GDM1 (cell line): ENCODE data around the gene ERC2.

Experiments used
- DNase-seq: peaks from one replicate; lab custom pipeline; 2025; lab: John Stamatoyannopoulos, UW

Gene ERC2

GRCh38 chr3:56188201-56188600 lies 280.1 kb downstream of the ERC2 start:
- DNase-seq = no peak

DNA sequence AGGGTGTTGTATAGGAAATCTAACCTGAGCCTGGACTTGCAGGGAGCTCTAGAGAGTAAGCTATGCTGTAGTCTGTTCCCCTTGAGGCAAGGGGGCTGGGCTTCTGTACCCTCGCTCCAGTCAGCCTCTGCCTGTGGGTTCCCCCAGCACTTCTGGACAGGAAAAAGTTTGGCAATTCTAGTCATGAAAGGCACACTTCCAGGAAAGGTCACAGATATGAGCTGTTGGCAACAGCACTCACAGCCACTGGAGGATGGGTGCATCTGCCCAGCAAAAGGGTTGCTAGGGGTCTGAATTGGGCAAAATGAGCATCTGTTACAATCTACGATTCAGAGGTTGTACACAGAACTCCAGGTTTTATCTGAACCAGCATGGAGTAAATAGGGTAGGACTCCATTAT lies 281.2 kb downstream of the ERC2 start:
- DNase-seq = no peak

GRCh38 chr3:56185827-56186226 lies 282.4 kb downstream of the ERC2 start:
- no peak for DNase-seq

- no peak for DNase-seq
Measured at GRCh38 chr3:56183529-56183928, 284.7 kb downstream of the ERC2 start.

GRCh38 chr3:56180433-56180832 lies 287.8 kb downstream of the ERC2 start:
- no peak for DNase-seq

GRCh38 chr3:56173601-56174000 lies 294.7 kb downstream of the ERC2 start:
- DNase-seq = no peak

- DNase-seq = no peak
Measured at GRCh38 chr3:56164436-56164835, 303.8 kb downstream of the ERC2 start.

DNA sequence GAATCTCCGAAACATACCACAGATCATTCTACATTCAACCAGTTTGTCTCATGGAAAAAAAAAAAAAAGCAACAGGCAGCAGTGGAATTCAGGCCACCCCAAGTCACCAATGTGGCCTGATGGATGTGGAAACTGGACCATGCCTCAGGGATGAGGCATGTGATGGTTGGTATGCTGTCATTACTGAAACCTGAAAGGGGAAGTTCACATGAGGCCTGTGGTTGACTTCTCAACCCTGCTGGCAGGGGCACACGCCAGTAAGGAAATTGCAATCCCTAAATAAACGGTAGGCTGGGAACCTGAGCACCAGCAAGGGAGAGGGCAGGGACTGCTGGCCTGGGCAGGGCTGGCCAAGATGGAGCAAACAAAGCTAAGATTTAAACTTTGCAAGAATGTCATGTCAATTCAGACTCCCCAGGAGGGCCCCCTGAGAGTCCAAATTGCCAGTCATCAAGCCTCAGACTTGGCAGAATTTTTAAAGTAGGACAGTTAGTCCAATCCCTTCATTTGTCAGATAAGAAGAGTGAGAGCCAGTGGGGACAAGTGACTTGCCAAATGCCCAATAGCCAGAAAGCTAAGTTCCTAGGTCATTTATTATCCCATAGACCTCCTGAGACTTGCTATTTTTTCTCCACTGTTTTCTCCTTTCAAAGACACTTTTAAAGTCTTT lies 310.4 kb downstream of the ERC2 start:
- DNase-seq = peak; percentile 53

- no peak for DNase-seq
Measured at GRCh38 chr3:56154297-56154696, 314.0 kb downstream of the ERC2 start.

DNA sequence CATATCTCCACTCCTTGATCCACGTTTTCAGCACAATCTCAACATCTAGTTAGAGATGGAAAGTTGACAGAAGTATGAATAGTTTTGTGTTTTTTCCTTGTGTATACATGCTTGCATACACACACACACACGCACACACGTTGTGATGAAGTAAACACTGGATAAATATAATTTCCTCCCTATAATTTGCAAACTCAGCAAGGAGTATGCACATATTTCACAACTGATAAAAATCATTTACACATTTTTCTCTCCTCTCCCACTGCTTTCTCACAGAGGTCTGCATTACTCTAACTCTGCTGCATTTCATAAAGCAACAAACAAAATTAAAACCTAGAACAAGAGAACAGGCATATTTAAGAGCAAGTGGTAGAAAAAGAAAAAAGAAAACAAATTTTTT lies 320.9 kb downstream of the ERC2 start:
- DNase-seq = no peak

DNA sequence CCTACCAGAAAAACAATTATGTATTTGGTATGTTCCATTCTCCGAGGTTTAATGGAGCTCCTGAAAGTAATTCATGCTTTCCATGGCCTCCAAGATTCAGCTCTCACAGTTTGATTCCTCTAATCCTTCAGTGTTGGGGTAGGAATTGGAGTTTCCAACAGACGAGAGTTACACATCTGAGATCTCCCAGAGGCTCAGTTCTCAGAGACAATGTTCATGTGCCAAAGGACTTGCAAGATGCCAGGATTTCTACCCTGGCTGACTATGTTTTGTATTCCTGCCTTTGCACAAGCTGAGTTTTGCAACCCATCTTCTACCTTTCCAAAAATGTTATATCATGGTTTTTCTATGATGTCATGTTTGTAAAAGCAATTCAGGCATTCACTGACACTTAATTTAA lies 322.9 kb downstream of the ERC2 start:
- DNase-seq = no peak

DNA sequence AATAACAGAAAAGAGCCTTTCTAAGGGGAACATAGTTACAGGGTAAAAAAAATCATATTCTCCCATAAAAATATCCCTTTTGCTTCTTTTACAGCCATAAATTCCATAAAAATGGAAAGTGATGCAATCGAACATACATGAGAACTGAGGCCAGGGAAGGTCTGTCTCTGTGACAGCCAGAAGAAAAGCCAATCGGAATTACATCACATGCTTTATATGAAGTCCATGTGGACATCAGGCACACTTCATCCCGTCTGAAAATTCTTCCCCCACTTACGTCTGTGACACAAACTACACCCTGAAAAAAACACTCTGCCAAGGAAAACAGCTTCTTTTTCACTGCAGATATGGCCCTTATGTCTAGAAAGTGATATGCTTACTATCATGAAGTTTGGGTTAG lies 323.5 kb downstream of the ERC2 start:
- DNase-seq = no peak

DNA sequence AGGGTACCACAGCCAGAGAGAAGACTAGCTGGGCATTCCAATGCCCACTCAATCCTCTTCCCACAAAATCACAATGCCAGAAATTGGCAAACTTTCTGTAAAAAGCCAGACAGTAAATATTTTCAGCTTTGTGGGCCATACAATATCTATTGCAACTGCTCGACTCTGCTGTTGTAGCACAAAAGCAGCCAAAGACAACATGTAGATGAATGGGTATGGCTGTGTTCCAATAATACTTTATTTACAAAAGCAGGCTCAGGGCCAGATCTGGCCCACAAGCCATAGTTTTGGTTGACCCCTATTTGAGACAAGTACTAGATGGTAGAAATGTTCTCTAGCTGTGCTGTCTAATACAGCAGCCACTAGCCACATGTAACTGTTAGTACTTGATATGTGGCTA lies 330.9 kb downstream of the ERC2 start:
- DNase-seq = no peak

- DNase-seq = no peak
Measured at GRCh38 chr3:56136514-56136913, 331.8 kb downstream of the ERC2 start.

GRCh38 chr3:56135941-56136340 lies 332.3 kb downstream of the ERC2 start:
- no peak for DNase-seq

DNA sequence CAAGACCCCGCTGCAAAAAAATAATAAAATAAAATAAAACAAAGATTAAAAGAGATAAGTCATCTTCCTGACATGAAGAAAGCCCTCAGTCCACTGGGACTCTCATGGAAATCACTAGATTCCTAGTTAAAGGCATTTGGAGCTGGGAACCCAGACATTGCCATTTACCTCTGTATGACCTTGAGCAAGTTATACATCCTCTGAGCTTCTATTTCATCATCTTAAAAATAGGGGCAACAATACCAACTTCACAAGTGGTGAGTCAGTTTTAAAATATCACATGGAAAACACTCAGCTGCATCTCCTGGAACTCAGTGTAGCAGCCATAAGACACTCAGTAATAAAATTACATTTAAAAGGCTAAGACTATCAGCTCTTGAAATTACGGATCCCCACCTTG lies 334.8 kb downstream of the ERC2 start:
- DNase-seq = no peak

GRCh38 chr3:56132762-56133161 lies 335.5 kb downstream of the ERC2 start:
- DNase-seq = no peak

DNA sequence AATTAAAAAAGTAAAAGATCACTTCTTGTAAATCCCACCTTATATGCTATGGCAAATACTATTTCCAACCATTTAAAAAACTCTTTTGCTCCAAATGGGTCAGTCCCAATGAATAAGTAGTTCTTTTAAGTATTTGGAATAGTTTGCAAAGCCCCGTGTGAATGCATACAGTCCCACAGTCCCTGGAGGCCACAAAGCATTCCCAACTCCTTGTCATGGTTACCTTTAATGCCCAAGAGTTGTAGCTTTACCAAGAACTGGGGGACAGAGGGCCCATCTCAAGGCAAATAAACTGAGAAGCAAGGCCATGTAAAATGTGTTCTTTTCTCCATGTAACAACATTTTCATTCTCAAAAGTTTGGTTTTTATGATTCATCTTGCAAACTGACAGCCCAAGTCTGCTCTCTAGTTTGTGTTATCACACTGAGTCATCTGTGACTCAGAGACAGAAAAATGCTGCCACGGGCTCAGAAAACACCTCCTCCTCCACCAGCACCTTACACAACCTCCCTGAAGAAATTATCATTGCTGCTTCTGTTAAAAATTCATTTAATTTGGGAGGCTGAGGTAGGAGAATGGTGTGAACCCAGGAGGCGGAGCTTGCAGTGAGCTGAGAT lies 336.2 kb downstream of the ERC2 start:
- no peak for DNase-seq

GRCh38 chr3:56130036-56130435 lies 338.2 kb downstream of the ERC2 start:
- no peak for DNase-seq

DNA sequence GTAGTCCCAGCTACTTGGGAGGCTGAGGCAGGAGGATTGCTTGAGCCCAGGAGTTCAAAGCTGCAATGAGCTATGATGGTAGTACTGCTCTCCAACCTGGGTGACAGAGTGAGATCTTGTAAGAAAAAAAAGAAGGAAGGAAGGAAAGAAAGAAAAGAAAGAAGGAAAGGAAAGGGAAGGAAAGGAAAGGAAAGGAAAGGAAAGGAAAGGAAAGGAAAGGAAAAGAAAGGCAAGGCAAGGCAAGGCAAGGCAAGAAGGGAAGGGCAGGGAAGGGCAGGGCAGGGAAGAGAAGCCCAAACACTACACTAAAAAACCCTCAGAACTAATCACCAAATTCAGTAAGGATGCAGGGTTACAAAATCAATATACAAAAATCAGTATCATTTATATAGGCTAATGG lies 341.6 kb downstream of the ERC2 start:
- DNase-seq = no peak

- no peak for DNase-seq
Measured at GRCh38 chr3:56125358-56126005, 342.8 kb downstream of the ERC2 start.

- no peak for DNase-seq
Measured at GRCh38 chr3:56124546-56124945, 343.7 kb downstream of the ERC2 start.

- DNase-seq = no peak
Measured at GRCh38 chr3:56123487-56123886, 344.8 kb downstream of the ERC2 start.

GRCh38 chr3:56122911-56123310 lies 345.4 kb downstream of the ERC2 start:
- DNase-seq = no peak
